HG03039 (cell line): ENCODE measurements around the gene TRAPPC12.
"Not testable (repeated sequence)": the region's sequence is repeated elsewhere in the genome, so short reads cannot be mapped to it uniquely, and the experiment has no call there.

Source experiments
- ATAC-seq: cut with Tn5 transposase; IDR thresholded peaks from one replicate; pipeline ENCODE4 v1.9.1; 2021; ENCODE audit warnings: mild to moderate bottlenecking, moderate library complexity; ENCODE audit not compliant: unreplicated experiment

The TRAPPC12 gene

DNA sequence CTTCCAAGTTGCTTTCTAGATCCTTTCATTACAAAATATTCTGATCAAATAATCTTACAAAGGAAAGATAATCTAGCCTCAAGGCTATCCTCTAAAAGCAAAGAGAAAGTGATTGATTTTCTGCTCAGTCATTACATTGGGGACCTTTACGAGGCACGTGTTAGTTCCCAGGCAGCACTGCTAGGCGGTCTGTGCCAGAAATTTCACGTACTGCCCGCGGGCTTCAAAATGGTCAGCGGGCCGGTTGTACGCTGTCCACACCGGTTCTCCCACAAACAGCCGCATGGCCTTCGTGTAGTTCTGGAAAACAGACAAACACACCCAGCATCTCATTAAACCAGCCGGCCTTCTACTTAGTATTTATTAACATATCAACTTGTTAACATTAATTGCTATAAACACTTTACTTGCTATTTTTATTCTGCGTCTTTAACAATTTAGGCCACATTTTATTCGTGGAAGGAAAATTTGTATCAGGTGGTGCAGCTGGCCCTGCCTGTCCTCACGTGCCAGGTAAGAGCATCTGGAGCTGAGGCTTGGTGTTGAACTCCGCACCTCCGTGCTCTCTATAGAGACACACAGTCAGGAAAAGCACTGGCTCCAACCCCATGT lies 119.4 kb downstream of the TRAPPC12 start:
- ATAC-seq: no peak

GRCh38 chr2:3500326-3500899 lies 120.9 kb downstream of the TRAPPC12 start:
- ATAC-seq: no peak

GRCh38 chr2:3503046-3503445 lies 123.6 kb downstream of the TRAPPC12 start:
- ATAC-seq: no peak

DNA sequence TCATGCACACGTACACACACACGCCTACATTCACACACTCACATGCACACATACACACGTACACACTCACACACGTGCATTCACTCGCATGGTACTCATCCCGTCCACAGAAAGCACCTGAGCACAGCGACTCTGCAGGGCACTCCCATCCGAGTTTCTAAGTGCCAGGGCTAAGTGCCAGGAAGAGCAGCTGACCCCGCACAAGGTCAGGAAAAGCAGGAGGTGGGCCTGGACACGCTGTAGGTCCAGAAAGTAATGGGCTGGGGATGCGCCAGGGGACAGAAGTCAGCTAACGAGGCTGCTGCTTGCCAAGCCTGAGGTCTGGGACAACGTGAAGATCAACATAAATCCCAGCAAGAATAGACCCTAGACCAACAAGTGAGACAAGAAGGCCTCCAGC lies 124.0 kb downstream of the TRAPPC12 start:
- no peak for ATAC-seq

GRCh38 chr2:3504741-3505140 lies 125.2 kb downstream of the TRAPPC12 start:
- no peak for ATAC-seq

DNA sequence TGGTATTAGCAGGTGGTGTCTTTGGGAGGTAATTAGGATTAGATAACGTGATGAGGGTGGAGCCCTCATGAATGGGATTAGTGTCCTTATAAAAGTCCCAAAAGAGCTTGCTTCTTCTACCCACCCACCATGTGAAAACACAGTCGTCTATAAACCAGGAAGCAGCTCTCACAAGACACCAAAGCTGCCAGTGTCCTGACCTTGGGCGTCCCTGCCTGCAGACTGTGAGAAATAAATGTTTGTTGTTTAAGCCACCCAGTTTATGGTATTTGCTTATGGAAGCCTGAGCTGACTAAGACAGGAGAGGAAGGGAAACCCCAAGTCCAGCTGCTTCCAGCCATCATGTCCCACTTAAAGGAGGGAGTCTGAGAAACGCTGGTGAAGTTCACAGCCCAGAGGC lies 126.3 kb downstream of the TRAPPC12 start:
- peak; percentile 78 for ATAC-seq

DNA sequence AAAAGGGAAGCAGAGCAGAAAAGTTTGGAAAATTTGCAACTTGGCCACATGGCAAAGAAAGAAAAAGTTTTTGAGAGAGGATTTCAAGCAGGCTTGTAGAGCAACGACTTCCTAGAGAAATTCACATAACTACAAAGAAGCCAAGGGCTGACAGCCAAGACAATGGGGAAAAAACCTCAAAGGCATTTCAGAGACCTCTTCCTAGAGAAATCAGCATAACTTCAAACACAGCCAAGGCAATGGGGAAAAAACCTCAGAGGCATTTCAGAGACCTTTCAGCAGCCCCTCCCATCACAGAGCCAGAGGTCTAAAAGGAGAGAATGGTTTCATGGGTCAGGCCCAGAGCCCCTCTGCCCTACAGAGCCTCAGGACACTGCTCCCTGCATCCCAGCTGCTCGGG lies 132.6 kb downstream of the TRAPPC12 start:
- no peak for ATAC-seq

- no peak for ATAC-seq
Measured at GRCh38 chr2:3513026-3513810, 133.7 kb downstream of the TRAPPC12 start.

DNA sequence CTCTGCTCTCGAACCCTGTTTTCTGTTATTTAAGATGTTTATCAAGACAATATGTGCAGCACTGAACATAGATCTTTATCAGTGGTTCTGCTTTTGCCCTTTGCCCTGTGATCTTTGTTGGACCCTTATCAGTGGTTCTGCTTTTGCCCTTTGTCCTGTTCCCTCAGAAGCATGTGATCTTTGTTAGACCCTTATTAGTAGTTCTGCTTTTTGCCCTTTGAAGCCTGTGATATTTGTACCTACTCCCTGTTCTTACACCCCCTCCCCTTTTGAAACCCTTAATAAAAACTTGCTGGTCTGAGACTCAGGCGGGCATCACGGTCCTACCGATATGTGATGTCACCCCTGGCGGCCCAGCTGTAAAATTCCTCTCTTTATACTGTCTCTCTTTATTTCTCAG lies 135.9 kb downstream of the TRAPPC12 start:
- not testable (repeated sequence) for ATAC-seq

DNA sequence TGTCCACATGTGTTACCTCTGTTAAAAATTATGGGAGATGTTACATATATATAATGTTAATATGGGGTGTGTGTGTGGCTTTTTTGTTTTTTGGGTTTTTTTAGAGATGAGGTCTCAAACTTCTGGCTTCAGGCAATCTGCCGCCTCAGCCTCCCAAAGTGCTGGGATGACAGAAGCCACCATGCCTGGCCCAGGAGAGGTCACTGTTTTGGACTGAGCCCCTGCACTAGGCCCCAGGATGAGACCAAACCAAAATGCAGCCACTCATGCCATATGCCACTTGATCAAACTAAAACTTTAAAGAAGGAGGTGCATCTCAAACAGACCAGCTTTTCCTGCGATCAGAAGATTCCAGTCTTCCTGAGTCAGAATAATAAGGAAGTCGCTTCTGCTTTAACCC lies 137.3 kb downstream of the TRAPPC12 start:
- ATAC-seq: no peak

DNA sequence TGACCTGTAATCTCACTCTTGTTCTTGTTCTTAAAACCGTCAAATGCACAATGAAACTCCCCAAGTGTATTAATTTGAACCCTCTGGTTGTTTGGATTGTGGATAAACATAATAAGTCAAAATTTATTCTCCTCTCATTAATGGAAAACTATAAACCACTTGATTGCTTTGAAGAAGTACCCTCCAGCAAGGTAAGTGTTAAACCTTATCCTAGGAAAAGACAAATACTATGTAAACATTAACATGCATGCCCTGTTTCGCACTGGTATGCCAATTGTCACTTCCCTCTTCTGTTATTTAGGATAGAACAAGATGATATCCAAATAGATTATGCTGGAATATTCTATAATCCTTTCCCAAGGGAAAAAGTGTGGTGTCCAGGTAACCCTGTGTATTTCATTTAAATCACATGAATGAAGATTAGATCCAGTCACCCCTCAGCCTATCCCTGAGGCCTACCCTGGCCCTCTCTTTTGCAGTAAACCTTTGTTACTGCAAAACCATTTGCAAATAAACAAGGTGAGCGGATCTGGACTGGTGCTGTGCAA lies 138.5 kb downstream of the TRAPPC12 start:
- no peak for ATAC-seq

GRCh38 chr2:3518496-3519254 lies 139.2 kb downstream of the TRAPPC12 start:
- ATAC-seq: peak; percentile 82

GRCh38 chr2:3519255-3520205 lies 140.0 kb downstream of the TRAPPC12 start, which contains the start of gene ADI1:
Gene ADI1, minus strand, starts transcription at chr2:3519531. Its CDS starts 44 bp downstream, at chr2:3519487.
- ATAC-seq: peak; percentile 70

DNA sequence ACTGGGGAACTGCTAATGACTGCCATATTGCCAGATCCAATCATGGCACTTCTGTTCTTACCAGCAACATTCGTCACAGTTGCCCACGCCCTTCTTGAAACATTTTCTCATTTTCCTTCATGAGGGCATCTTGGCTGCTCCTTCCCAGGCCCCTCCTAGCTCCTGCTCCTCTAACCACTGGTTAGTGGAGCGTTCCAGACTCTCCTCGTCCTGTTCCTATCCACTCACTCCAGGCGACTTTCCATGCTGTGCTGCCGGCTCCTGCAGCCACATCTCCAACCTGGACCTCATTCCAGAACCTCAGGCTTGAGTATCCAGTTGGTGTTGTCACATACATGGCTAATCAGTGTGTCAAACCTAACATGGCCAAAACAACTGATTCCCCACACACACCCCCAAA lies 141.1 kb downstream of the TRAPPC12 start:
- no peak for ATAC-seq

DNA sequence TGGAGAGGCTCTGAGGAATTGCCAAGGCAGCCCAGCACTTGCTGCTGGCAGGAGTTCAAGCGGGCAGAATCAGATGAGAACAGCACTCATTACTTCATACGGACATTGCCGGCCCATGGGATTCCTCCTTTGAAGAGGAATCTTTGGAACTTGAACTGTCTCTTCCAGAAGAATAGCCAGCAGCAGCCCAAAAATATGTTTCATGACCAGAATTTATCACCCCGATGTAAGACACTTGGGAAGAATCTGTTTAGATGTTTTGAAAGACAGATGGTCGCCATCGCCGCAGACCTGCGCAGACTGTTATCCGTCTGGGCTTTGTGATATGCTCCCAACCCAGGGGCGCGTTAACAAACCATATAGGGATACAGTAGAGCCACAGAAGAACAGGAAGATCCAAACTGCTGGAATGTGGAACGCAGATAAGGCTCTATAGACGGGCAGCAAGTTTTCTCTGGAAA lies 143.5 kb downstream of the TRAPPC12 start:
- no peak for ATAC-seq

DNA sequence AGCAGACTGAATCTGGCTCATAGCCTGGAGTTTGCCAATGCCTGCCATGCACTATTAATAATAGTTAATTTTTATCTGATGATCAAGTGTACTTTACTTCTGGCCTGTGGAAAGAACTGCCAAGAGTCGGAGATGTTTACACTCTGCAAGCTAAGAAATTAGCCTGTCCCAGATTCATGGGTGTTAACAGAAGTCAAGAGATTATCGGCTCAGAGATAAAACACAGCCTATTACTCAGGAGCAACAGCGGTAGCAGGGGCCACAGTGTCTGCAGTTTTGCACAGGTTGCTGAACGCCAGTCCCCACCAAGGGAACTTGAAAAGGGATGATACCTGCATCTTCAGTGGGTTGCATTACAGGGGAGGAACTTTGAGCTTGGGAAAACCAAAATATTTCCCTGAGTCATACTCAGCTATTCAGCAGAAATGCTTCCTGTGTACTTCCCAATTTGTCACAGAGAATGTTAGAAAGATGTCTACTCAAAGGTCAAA lies 144.1 kb downstream of the TRAPPC12 start:
- no peak for ATAC-seq

- ATAC-seq: no peak
Measured at GRCh38 chr2:3526871-3527270, 147.4 kb downstream of the TRAPPC12 start.

GRCh38 chr2:3527886-3528785 lies 148.6 kb downstream of the TRAPPC12 start:
- ATAC-seq: no peak
